ENCODE measurements around the gene LAPTM5. TPM values are rescaled to one million over a fixed set of nuclear protein-coding genes. Genes with fewer than 3 reads are reported as not detected.

The LAPTM5 gene
- total RNA-seq, 1 experiment from 2014 or later = 0.30 TPM

DNA sequence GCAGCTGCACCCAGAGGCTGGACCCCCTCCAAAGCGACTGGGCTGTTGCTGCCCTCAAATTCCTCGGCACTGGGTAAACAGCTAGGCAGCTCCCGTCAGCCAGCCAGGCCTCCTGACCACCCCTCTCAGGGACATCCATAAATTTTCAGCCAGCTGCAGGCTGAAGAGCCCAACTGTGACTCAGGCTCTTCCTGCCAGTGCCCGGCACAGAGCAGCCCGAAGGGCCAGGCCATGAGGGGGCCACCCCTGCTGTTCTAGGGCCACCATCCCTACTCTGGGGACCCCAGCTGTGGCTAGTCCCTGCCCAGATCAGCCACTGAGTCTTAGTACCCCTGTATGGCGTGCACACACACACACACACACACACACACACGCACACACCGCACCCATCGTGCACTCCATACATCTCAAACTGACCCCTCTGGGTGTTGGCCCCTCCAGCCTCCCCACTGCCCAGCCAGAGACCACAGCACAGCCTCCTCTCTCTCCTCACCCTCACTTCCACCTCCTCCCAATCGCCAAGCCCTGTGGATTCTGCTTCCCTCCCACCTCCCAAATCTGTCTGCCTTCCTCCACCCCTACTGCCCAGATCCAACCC is 6.2 kb upstream of the LAPTM5 start:
- Histone ChIP-seq H3K9me3 (no peaks in the 10 kb centered on the region), H3K27me3 (no peaks in the 10 kb centered on the region), H3K4me3 (no peak overlapping the region), H3K36me3 (no peaks in the 10 kb centered on the region)
- peak; percentile 64 for DNase-seq

DNA sequence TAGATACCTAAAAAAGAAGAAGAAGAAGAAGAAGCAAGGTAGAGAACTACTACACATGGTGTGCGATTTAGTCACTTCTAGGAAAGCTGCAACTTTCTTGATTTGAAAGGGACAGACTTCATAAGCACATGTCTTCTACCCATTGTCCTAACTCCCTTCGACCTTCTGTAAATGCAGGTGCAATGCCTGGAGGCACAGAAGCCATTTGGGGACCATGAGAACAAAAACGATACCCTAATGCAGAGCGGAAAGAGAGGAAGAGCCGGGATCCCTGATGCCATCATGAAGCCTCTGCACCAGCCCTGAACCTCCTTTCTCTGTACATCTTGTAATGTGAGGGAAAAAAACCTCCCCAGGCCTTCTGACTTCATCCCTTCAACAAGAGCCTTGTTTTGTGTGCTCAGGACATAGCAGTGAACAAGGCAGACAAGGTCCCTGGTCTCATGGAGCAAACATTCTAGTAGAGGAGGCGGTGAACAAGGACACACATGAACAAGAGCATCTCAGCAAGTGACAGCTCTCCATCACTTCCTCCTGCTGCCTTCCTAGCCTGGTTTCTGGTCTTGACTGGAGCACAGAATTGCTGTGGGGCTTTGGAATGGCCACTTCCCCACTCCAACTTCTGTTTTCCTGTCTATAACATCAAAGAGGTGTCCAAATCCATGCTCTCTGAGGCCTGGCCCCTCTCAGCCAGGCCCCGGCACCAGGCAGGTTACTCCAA is 5.5 kb upstream of the LAPTM5 start:
- DNase-seq = no peak
- no peaks in the 10 kb centered on the region for H3K9me3 ChIP-seq
- H3K27me3 ChIP-seq = no peaks in the 10 kb centered on the region

DNA sequence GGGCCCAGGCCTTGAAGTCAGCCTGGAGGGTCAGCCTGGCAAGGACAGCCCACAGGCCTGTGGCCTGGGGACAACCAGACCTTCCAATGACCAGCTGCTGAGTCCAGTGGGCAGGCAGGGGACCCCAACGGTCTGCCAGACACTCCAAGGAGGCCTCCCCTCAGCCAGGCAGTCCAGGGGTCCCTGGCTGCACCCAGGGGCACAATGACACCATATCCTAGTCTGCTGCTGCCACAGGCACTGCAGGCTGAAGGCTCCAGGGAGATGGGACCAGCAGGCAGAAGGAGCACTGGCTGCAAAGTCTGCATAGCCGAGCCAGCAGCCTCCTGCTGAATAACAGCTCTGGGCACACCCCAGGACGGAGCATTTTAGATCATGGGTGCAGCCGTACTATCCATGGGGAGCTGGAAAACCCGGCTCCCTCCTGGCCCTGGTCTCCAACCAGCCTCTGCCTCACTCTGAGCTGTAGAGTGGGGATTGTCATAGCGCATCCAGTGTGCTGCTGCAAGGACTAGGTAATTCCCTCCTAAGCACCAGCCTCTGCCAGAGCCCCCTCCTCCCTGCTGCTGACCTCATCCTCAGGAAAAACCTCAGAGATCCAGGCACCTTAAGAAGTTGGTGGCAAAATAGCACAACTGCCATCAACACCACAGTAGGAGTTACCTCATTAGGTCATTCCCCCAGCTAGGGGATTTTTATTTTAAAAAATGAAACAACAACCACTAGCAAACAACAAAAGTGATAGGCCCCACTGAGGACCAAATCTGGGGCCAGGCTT is 4.8 kb upstream of the LAPTM5 start:
- no peak overlapping the region for H3K4me3 ChIP-seq
- H3K36me3 ChIP-seq = no peaks in the 10 kb centered on the region
- DNase-seq = no peak
- H3K27me3 ChIP-seq = no peaks in the 10 kb centered on the region
- no peaks in the 10 kb centered on the region for H3K9me3 ChIP-seq

More for the DNA sequence above, 5.5 kb upstream of the LAPTM5 start:
- Histone ChIP-seq H3K36me3 (no peaks in the 10 kb centered on the region), H3K4me3 (no peak overlapping the region)

DNA sequence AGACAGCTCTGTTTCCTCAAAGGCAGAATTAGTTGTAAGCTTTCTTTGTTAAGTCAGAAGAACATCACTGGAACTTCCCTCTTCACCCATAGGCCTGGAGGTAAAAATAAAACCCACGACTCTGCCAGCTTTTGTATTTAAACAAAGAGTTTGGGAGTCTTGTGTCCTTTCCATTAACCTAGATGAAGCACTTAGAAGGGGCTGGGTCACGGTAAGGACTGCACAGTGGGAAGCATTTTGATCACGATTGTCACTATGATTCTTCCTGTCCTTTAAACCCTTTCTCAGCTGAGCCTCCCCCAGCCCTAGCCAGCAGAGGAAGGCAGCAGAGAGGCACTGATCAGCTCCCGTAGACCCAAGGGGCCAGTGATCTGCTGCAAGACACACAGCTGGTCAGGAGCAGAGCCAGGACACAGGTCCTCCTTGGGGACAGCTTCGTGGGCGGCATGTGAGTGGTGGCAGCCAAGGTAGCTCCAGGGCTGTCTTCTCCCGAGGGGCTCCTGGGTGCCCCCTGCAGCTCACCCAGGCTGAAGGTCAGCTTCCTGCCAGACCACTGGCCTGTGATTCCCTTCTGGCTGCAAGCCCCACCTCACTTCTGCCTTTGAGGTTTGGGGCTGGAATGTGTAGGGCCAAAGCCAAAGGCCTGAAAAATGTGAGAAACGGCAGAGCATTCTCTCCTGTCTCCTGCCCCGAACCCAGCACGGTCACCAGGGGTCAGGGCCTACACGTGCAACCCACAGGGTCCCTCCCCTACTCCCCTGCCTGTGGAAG is 4.0 kb upstream of the LAPTM5 start:
- Histone ChIP-seq H3K36me3 (no peaks in the 10 kb centered on the region), H3K4me3 (no peak overlapping the region), H3K9me3 (no peaks in the 10 kb centered on the region), H3K27me3 (no peaks in the 10 kb centered on the region)
- DNase-seq = peak; percentile 14

DNA sequence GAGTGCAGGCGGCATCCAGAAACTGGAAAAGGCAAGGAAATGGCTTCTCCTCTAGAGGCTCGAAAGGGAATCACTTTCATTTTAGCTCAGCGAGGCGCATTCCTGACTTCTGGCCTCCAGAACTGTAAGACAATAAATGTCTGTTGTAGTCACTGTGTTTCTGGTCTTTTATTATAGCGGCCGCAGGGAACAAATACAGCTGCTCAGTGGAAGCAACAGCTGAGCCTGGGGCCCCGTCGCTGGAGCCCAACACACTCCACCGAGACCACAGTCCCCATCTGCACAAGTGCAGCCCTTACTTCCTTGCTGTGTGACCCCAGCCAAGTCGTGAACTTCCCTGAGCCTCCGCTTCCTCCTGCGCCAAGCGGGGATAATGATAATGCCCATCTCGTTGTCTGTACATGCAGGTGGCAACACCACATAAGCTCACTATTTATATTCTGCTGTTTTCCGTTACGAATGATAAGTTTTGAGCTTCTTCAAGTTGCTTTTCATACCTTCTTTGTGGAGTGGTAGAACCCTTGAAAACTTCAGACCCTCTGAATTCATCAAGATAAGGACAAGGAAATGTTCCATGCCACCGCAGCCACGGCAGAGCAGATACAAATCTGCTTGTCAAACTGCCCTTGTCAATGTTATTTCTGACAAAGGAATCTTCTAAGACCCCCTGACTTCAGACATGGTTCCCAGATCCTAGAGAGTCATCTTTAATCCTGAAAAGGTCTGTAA is 3.2 kb upstream of the LAPTM5 start:
- H3K9me3 ChIP-seq = no peaks in the 10 kb centered on the region
- no peaks in the 10 kb centered on the region for H3K27me3 ChIP-seq
- H3K4me3 ChIP-seq = no peak overlapping the region
- H3K36me3 ChIP-seq = no peaks in the 10 kb centered on the region
- DNase-seq = no peak

DNA sequence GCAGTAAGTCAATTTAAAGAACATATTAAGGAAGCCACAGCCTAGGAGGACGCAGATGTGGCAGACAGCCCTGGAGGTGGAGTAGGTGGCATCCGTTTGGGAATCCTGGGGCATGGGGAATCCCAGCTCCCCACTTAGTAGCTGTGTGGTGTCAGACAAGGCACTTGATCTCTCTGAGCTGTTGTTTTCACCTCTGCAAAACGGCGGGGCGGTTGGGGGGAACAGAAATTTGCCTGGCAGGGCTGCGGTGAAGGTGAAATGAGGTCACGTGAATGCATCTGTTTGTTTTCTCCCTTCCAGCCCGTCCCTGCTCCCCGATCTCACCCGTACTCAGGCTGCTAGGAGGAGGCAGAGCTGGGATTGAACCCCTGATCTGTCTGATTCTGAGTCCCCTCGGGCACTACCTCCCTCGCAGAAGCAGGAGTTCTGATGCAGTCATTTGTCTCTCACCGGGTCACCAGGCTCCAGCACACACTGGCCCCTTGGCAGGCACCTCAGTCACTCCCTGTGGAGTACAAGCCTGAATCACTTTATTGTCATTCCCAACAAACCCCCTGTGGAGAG is 2.2 kb upstream of the LAPTM5 start:
- H3K36me3 ChIP-seq = no peaks in the 10 kb centered on the region
- no peak overlapping the region for H3K4me3 ChIP-seq
- H3K9me3 ChIP-seq = no peaks in the 10 kb centered on the region
- H3K27me3 ChIP-seq = no peaks in the 10 kb centered on the region
- peak; percentile 38 for DNase-seq

DNA sequence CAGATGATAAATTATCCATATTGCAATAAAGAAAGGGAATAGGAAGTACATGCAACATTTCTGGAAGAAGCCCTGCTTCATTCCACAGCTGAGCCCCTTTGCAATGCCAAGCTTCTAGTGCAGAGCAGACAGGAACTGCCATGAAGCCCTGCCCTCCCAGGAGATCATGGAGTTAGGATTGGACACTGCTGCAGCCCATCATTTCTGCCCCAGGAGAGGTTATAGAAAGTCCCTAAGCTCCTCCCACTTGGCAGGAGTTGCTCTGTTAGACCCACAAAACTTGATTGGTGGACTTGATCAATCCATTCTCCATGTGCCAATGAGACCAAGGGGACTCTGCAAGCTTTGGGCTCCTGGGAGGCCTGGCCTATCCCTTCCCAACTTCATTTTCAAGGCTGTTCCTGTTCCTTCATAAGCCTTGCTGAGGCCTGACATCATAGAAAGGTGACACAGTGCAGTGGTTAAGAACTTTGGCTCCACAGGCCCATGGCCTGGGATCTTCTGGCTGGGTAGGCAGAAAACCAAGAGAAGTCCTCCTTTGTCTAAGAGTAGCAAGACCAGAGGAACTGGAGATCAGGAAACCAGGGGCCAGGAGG is 1.3 kb upstream of the LAPTM5 start:
- peak; percentile 34 for DNase-seq
- Histone ChIP-seq H3K36me3 (no peaks in the 10 kb centered on the region), H3K4me3 (no peak overlapping the region), H3K9me3 (no peaks in the 10 kb centered on the region), H3K27me3 (no peaks in the 10 kb centered on the region)

DNA sequence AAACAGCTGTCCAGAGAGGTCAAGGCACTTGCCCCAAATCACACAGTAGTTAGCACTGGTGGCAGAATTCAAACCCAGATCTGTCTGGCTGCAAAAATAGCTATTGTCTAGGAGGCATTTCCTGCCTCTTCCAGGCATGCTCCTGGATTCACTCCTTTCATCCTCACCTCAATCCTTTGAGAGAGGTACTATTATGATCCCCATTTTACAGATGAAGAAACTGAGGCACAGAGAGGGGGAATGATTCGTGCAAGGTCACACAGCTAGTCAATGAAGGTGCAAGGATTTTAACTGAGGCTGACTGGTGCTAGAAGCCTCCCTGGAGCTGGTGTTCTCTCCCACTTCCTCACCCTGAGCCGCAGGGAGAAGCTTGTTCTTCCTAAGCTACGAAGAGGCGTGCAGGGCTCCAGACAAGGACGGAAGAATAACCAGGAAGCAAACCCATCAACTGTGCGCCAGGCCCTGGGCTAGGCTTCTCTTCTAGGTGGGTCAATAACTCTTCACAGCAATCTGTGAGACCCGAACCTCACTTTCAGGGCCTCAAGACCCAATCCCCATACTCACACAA is 631 bp upstream of the LAPTM5 start:
- Histone ChIP-seq H3K4me3 (no peak overlapping the region), H3K27me3 (no peaks in the 10 kb centered on the region), H3K36me3 (no peaks in the 10 kb centered on the region), H3K9me3 (no peaks in the 10 kb centered on the region)
- no peak for DNase-seq

DNA sequence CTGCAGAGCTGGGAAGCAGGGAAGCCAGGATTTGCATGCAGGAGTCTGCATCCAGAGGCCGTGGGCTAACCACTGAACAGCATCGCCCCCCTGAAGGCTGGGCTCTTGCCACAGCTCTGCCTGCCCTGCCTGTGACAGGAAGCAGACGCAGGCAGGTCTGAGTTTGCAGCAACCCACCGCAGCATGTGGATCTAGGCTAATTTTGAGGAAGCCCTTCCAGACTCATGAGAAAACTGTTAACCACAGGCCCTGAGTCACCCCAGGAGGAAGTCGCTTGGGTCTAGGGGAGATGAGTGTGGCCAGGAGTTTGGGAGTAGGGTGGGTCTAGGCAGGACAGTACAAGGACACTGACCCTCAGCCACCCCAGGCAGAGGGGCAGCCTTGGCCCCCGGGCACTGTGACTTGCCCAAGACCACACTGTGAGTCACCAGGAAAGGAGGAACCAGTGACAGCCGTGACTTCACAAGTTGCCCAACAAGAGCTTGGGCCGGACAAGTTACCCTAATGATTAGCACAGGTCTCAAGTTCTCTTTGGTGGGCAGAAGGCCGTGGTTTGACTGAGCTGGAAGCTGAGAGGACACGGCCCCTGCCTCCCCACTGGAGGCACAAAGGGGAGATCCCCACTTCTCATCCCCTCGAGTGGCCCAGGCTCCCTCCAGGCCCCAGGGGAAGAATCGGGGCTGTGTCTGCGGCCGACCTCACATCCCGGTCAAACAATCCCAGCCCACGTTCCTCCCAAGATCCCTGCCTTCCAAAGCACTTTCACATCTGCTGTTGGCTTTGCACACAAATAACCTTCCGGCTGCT is 826 bp downstream of the LAPTM5 start:
- DNase-seq = peak; percentile 68
- H3K9me3 ChIP-seq = no peaks in the 10 kb centered on the region
- peak overlapping the region; percentile 25; the same call in 1 of the 2 replicates for H3K4me3 ChIP-seq
- H3K36me3 ChIP-seq = no peaks in the 10 kb centered on the region
- H3K27me3 ChIP-seq = no peaks in the 10 kb centered on the region

DNA sequence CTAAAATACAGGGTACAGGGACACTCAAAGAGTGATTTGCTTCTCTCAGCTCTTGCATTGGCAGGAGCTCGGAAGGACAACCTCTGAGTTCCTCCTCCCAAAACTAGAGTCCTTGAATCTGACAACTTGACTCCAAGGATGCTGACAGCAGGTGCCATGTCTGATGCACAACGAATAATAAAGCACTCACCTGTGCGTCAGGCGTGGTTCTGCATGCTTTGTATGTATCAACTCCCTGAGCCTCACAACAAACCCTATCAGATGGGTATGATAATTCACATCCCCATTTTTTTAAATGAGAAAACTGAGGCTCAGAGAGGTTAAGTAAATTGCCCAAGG is 1.4 kb downstream of the LAPTM5 start:
- Histone ChIP-seq H3K9me3 (no peaks in the 10 kb centered on the region), H3K36me3 (no peaks in the 10 kb centered on the region), H3K4me3 (no peak overlapping the region), H3K27me3 (no peaks in the 10 kb centered on the region)
- DNase-seq = no peak

DNA sequence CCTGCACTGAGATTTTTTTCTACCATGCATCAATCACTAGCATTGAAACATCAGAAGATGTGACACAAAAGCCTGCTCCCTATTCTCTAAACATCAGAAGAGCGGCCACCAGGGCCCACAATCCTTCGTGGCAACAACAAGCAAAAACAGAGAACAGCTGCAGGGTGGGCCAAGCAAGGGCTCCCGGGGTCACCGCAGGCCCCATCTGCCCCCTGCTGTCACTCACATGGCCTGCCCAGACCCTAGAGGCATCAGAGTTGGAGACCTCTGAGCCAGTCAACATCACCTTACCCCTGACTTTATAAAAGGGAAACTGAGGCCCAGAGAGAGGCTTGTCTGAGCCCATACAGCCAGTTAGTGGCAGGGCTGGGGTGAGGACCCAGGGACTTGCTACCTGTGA is 1.8 kb downstream of the LAPTM5 start:
- Histone ChIP-seq H3K4me3 (no peak overlapping the region), H3K36me3 (no peaks in the 10 kb centered on the region), H3K27me3 (no peaks in the 10 kb centered on the region), H3K9me3 (no peaks in the 10 kb centered on the region)
- DNase-seq = no peak

DNA sequence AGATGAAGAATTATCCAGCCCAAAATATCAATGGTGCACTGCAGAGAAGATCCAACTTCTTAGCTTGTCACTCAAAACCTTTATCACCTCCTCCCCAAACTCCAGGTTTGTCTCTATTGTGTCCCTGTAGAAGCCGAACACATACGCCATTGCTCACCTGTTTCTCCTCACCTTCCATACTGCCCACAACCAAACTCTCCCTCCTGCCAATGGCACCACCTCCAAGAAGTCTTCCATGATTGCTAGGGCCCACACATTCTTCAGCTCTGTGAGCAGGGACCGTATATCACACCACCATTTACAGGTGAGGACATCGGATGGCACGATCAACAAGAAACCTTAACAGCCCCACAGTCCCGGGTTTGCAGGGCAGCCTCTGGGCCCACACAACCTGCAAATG is 2.2 kb downstream of the LAPTM5 start:
- DNase-seq = no peak
- Histone ChIP-seq H3K4me3 (no peak overlapping the region), H3K27me3 (no peaks in the 10 kb centered on the region), H3K9me3 (no peaks in the 10 kb centered on the region), H3K36me3 (no peaks in the 10 kb centered on the region)

DNA sequence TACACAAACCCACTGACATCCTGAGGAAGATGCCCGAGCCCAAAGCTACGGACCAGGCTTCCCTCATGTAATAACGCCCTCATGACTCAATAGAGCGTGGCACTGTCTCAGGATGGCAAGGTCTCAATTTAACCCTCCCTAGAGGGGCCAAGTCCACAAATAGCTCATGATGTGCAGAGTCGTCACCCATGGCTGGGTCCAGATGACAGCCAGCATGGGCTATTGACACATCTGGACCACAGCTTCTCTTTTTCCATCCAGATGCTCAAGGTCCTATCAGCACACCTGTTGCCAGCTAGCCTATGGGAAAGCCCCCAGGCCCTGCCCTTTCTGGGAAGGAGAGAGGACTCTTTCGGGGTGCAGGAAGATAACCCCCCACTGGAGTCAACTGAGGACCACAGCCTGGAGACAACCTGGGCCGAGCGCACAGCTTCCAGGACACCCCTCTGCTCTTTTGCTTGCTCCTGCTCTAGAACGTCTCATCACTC is 2.8 kb downstream of the LAPTM5 start:
- no peaks in the 10 kb centered on the region for H3K9me3 ChIP-seq
- DNase-seq = no peak
- H3K36me3 ChIP-seq = no peaks in the 10 kb centered on the region

DNA sequence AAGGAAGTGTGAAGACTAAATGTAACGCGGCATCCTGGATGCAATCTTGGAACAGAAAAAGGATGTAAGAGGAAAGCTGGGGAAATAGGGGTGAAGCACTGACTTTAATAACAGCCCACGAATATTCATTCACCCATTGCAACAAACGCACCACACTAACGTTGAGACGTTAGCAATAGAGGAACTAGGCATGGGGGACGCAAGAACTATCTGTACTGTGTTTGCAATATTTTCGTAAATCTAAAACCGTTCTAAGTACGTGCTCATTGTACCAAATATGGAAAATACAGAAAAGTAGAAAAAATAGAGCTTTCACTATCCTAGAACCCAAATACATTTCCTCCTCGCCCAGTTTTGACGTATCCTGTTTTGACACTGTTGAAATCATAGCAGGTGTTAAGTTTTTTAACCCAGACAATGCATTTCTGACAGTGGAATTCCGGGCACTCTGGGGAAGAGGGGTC is 3.9 kb downstream of the LAPTM5 start:
- no peaks in the 10 kb centered on the region for H3K9me3 ChIP-seq
- no peaks in the 10 kb centered on the region for H3K27me3 ChIP-seq
- no peaks in the 10 kb centered on the region for H3K36me3 ChIP-seq
- DNase-seq = no peak
- H3K4me3 ChIP-seq = no peak overlapping the region

More for the DNA sequence above, 2.8 kb downstream of the LAPTM5 start:
- Histone ChIP-seq H3K27me3 (no peaks in the 10 kb centered on the region), H3K4me3 (no peak overlapping the region)

DNA sequence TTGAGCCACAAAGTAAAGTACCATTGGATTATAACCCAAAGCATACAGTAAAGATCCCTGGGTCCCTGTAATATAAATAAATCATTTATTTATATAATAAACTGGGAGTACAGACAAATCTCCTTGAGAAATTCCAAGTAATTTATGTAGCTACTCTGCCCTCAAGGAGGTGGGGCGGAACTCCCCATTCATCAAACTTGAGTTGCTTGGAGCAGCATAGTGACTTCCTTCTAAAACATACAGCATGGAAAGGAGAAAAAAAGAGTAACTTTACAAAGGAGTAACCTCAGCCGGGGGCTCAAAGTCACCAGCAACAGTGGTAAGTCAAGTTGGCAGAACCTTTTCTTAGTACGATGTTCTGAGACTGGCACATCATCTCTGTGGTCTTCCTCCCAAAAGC is 4.5 kb downstream of the LAPTM5 start:
- no peak for DNase-seq

More for the DNA sequence above, 4.5 kb downstream of the LAPTM5 start:
- Histone ChIP-seq H3K27me3 (no peaks in the 10 kb centered on the region), H3K9me3 (no peaks in the 10 kb centered on the region), H3K36me3 (no peaks in the 10 kb centered on the region), H3K4me3 (no peak overlapping the region)
